GM19099 (cell line): ENCODE measurements around the gene GPR37L1.

Experiments used
- POLR2A ChIP-seq: IDR thresholded peaks from 3 replicates; pipeline ENCODE4 v1.6.1; 2011; ENCODE audit warnings: low read depth; ENCODE audit not compliant: insufficient read length; ENCODE audit errors: extremely low read depth

Gene GPR37L1

GRCh38 chr1:202122639-202123335, at the start of gene GPR37L1:
TSS of gene GPR37L1 (plus strand) at chr1:202122917. CDS start at chr1:202122964, 47 bp downstream.
- TF ChIP-seq POLR2A, result no peak

GRCh38 chr1:202073206-202073605, 49.5 kb upstream of the GPR37L1 start:
- TF ChIP-seq POLR2A, result no peak

GRCh38 chr1:202074985-202075384, 47.7 kb upstream of the GPR37L1 start:
- no peak for TF ChIP-seq POLR2A

- TF ChIP-seq POLR2A, result no peak
Observed at GRCh38 chr1:202075389-202075788, 47.3 kb upstream of the GPR37L1 start.

- no peak for TF ChIP-seq POLR2A
Observed at GRCh38 chr1:202076050-202076511, 46.6 kb upstream of the GPR37L1 start.

GRCh38 chr1:202078241-202078640, 44.5 kb upstream of the GPR37L1 start:
- no peak for TF ChIP-seq POLR2A

GRCh38 chr1:202081992-202082391, 40.7 kb upstream of the GPR37L1 start:
- no peak for TF ChIP-seq POLR2A

- no peak for TF ChIP-seq POLR2A
Observed at GRCh38 chr1:202084791-202085681, 37.7 kb upstream of the GPR37L1 start.

- TF ChIP-seq POLR2A, result no peak
Observed at GRCh38 chr1:202085682-202086373, 36.9 kb upstream of the GPR37L1 start.

GRCh38 chr1:202086579-202087350, 36.0 kb upstream of the GPR37L1 start:
- no peak for TF ChIP-seq POLR2A

- no peak for TF ChIP-seq POLR2A
Observed at GRCh38 chr1:202088206-202088605, 34.5 kb upstream of the GPR37L1 start.

GRCh38 chr1:202090994-202091393, 31.7 kb upstream of the GPR37L1 start:
- no peak for TF ChIP-seq POLR2A

- TF ChIP-seq POLR2A, result no peak
Observed at GRCh38 chr1:202093858-202094257, 28.9 kb upstream of the GPR37L1 start.

- TF ChIP-seq POLR2A, result no peak
Observed at GRCh38 chr1:202101184-202101583, 21.5 kb upstream of the GPR37L1 start.
